Panc1 (cell line): ENCODE results near the gene SPDEF. TPM values are rescaled to one million over a fixed set of nuclear protein-coding genes. Genes with fewer than 3 reads are reported as not detected.

Experiments
- ATAC-seq: fragments of 200-7000 bp; cut with Tn5 transposase; 2 replicates; pipeline ENCODE4 v1.9.1; 2020; ENCODE audit warnings: mild to moderate bottlenecking, moderate library complexity
- BruUV-seq: library from RNA; stranded (reverse); fragments of 400-500 nt; replicated peaks from 2 replicates; lab custom pipeline; 2021; lab: Mats Ljungman, UMichigan
- CTCF ChIA-PET: fragments of 300-600 bp; sonication (Branson Sonifier 250); formaldehyde crosslinking; loops from one replicate; lab custom pipeline; 2022; ENCODE audit warnings: antibody characterized with exemption; lab: Charles Lee
- POLR2A ChIA-PET: fragments of 300-600 bp; sonication (Branson Sonifier 250); formaldehyde crosslinking; loops from one replicate; lab custom pipeline; 2022; ENCODE audit warnings: antibody characterized with exemption; lab: Charles Lee
- DNase-seq: peaks from one replicate; pipeline ENCODE4 v3.0.0-alpha.2; 2010; ENCODE audit warnings: low read depth, low spot score
- H3K27ac ChIP-seq: 2 replicates; pipeline ENCODE4 v1.5.1; 2011; ENCODE audit warnings: mild to moderate bottlenecking, low read length, inconsistent platforms
- H3K27me3 ChIP-seq: fragments of 200-500 bp; sonication (Bioruptor generic); 2 replicates; pipeline ENCODE4 v1.6.0; 2014; ENCODE audit warnings: low read length, inconsistent platforms; ENCODE audit not compliant: control insufficient read depth, insufficient read depth
- H3K36me3 ChIP-seq: fragments of 200-500 bp; sonication (Bioruptor generic); 2 replicates; pipeline ENCODE4 v1.5.1; 2014; ENCODE audit warnings: inconsistent platforms, mild to moderate bottlenecking, low read length, moderate library complexity; ENCODE audit not compliant: control insufficient read depth, insufficient read depth
- H3K4me1 ChIP-seq: 2 replicates; pipeline ENCODE4 v1.5.1; 2011; ENCODE audit warnings: inconsistent platforms, mild to moderate bottlenecking, low read length, moderate library complexity; ENCODE audit not compliant: control insufficient read depth, insufficient read depth
- H3K4me3 ChIP-seq, 2 experiments: 2 replicates each; pipeline ENCODE4 v1.5.1; 2011 to 2012; ENCODE audit warnings: low read depth in 2 of 2, low read length in 2 of 2, mild to moderate bottlenecking in 2 of 2, inconsistent platforms in 1 of 2, moderate library complexity in 1 of 2
- H3K9me3 ChIP-seq: fragments of 200-500 bp; sonication (Bioruptor generic); 2 replicates; pipeline ENCODE4 v1.5.1; 2014; ENCODE audit warnings: low read depth, mild to moderate bottlenecking, inconsistent platforms, low read length, moderate library complexity; ENCODE audit not compliant: control insufficient read depth, insufficient read depth
- CTCF ChIP-seq: fragments of 450-650 bp; IDR thresholded peaks from 2 replicates; pipeline ENCODE4 v1.5.1; 2017; ENCODE audit warnings: mild to moderate bottlenecking
- POLR2AphosphoS5 ChIP-seq: IDR thresholded peaks from 2 replicates; pipeline ENCODE4 v1.6.1; 2012; ENCODE audit warnings: mild to moderate bottlenecking, low read depth, low read length, moderate library complexity
- REST ChIP-seq, 2 experiments: IDR thresholded peaks; 2 replicates each; pipeline ENCODE4 v1.6.1; 2011 to 2012; ENCODE audit warnings: low read depth in 2 of 2, control low read depth in 1 of 2, low read length in 1 of 2, mild to moderate bottlenecking in 1 of 2, moderate library complexity in 1 of 2; ENCODE audit not compliant: insufficient read depth in 1 of 2
- SIN3A ChIP-seq: IDR thresholded peaks from 2 replicates; pipeline ENCODE4 v1.6.1; 2012; ENCODE audit warnings: low read depth, mild to moderate bottlenecking, low read length, moderate library complexity, borderline replicate concordance; ENCODE audit not compliant: insufficient read depth
- TCF7L2 ChIP-seq: IDR thresholded peaks from 2 replicates; pipeline ENCODE4 v1.6.1; 2011; ENCODE audit warnings: mild to moderate bottlenecking, low read depth, low read length, inconsistent platforms
- in situ Hi-C: cut with HindIII; loops from 2 replicates; pipeline ENCODE4 v1.10.0; 2016; ENCODE audit warnings: low sequenced_read_pairs, low pct_unique_long_range_greater_than_20kb
- intact Hi-C: fragments of 100-400 bp; cut with micrococcal nuclease; formaldehyde crosslinking; loops from one replicate; pipeline ENCODE4 v1.10.0; 2022; ENCODE audit not compliant: unreplicated experiment
- total RNA-seq: library from RNA; stranded (reverse); gene quantifications from one replicate; pipeline ENCODE4 v1.2.1, GENCODE V29; 2021; ENCODE audit not compliant: unreplicated experiment

Gene SPDEF
- total RNA-seq, 1 experiment from 2014 or later: 1.6 TPM

GRCh38 chr6:34518669-34519365 is 37.3 kb downstream of the SPDEF start:
- Histone ChIP-seq H3K36me3 (no peaks in the 10 kb centered on the region), H3K9me3 (no peaks in the 10 kb centered on the region), H3K4me1 (no peaks in the 10 kb centered on the region), H3K27me3 (no peaks in the 10 kb centered on the region), H3K4me3 (no peak overlapping the region), H3K27ac (no peak overlapping the region)
- ATAC-seq: no peak
- no peak for TF ChIP-seq CTCF
- TF ChIP-seq TCF7L2: no peak
- TF ChIP-seq SIN3A: no peak
- no peak for TF ChIP-seq POLR2AphosphoS5
- TF ChIP-seq REST (IDR thresholded peaks at IDR 0.05; ENCODE audit: insufficient read depth in 1 of 2, low read depth in 2 of 2, low read length in 1 of 2): no peak
- no peak for DNase-seq
- intact Hi-C loops (no loop called here), in situ Hi-C loops (no loop called here)
- POLR2A ChIA-PET: no interaction called here
- CTCF ChIA-PET: no interaction called here
- BruUV-seq: no TSS peak

- H3K4me1 ChIP-seq: no peaks in the 10 kb centered on the region
- H3K36me3 ChIP-seq: no peaks in the 10 kb centered on the region
- H3K27ac ChIP-seq: no peak overlapping the region
- no peak overlapping the region for H3K4me3 ChIP-seq
- DNase-seq: no peak
- CTCF ChIA-PET: interaction anchor here (0.6 kb wide), 1 partner anchor 234 kb away, joined by 3 read pairs; no protein-coding TSS in a partner anchor
- POLR2A ChIA-PET: no interaction called here
- H3K27me3 ChIP-seq: no peaks in the 10 kb centered on the region
- TF ChIP-seq REST (IDR thresholded peaks at IDR 0.05; ENCODE audit: insufficient read depth in 1 of 2, low read depth in 2 of 2, low read length in 1 of 2) (no peak), SIN3A (no peak), TCF7L2 (no peak), POLR2AphosphoS5 (no peak), CTCF (no peak)
- in situ Hi-C loops (no loop called here), intact Hi-C loops (no loop called here)
- ATAC-seq: no peak
- H3K9me3 ChIP-seq: no peaks in the 10 kb centered on the region
- no TSS peak for BruUV-seq
Measured at GRCh38 chr6:34517966-34518365, 38.2 kb downstream of the SPDEF start.
